Pancreas (tissue), 10 donors: ENCODE measurements around the gene SREBF2. TPM values are rescaled to one million over a fixed set of nuclear protein-coding genes. Genes with fewer than 3 reads are reported as not detected.

Experiments used
- ATAC-seq, 4 donors: fragments of 200-7000 bp; cut with Tn5 transposase; one replicate each; pipeline versions ENCODE4 v1.8.0 to v1.9.1; 2020; ENCODE audit warnings: mild to moderate bottlenecking in 4 of 4, moderate library complexity in 4 of 4
- DNase-seq, 6 donors: peaks; one replicate each; pipeline ENCODE4 v3.0.0-alpha.2; 2020
- FAIRE-seq: peaks from 2 replicates; lab custom pipeline; 2012; peaks lifted over from hg19 to GRCh38; lab: Jason Lieb, UNC
- H3K27ac ChIP-seq, 4 donors: fragments of 200-600 bp; sonication (generic); 1 replicate in 3 of 4; 2 replicates in 1 of 4; pipeline versions ENCODE4 v1.5.0 to v1.8.0; 2020
- H3K27me3 ChIP-seq, 4 donors: fragments of 200-600 bp; one replicate each; pipeline ENCODE4 v1.8.0; 2021
- H3K36me3 ChIP-seq, 3 donors: fragments of 200-600 bp; sonication (generic) in 1 of 3; one replicate each; pipeline versions ENCODE4 v1.5.0 to v1.8.0; 2020 to 2021
- H3K4me1 ChIP-seq, 3 donors: fragments of 200-600 bp; one replicate each; pipeline ENCODE4 v1.8.0; 2021
- H3K4me3 ChIP-seq, 4 donors: fragments of 200-600 bp; sonication (generic) in 2 of 4; one replicate each; pipeline versions ENCODE4 v1.5.0 to v1.8.0; 2020 to 2021
- H3K9me3 ChIP-seq, 4 donors: fragments of 200-600 bp; one replicate each; pipeline ENCODE4 v1.8.0; 2021
- CTCF ChIP-seq, 4 donors: fragments of 200-600 bp; sonication (generic) in 3 of 4; IDR thresholded peaks; one replicate each; pipeline versions ENCODE4 v1.5.0 to v1.8.0; 2021; ENCODE audit warnings: antibody characterized with exemption in 4 of 4
- WGBS, 2 donors: extraction: QIAGEN DNeasy Blood & Tissue Kit; methylation state at CpG; one replicate each; pipeline ENCODE4 v1.1.7; 2013; 5-methylcytosine and 5-hydroxymethylcytosine counted together
- intact Hi-C, 3 donors: fragments of 100-400 bp; cut with DNase I; formaldehyde crosslinking; loops; one replicate each; pipeline versions ENCODE4 v1.11.1 to v1.14.2; 2022
- polyA plus RNA-seq, 2 donors: library from polyadenylated mRNA; stranded (reverse); fragments of 200-250 nt; gene quantifications; one replicate each; pipeline ENCODE4 v1.2.3, GENCODE V29; 2013
- total RNA-seq, 6 donors: library from RNA; stranded (reverse); fragmentation: NEBNext Ultra II Directional in 4 of 6; extraction: Animal tissue kit (Norgen Biotek cat#: 25700) in 4 of 6; gene quantifications; one replicate each; pipeline versions ENCODE4 v1.2.1 to v1.2.4, GENCODE V29; 2021 to 2023
- donor health status: healthy with polysubstance abuse.
- donor health status: DM: no; HTN: no; CAD: no; lungs with moderate emphysema.
- donor health status: DM: no; HTN: no; CAD: no.
- donor health status: control.
- donor health status: control.
- donor health status: Bipolar disorder and iron deficiency.
- donor health status: DM: yes; HTN: yes; CAD: no.
- donor health status: DM: no; HTN: no; CAD: no.
- donor health status: DM: no; HTN: no; CAD: no.
- donor health status: DM: yes; HTN: yes; CAD: no.

Gene SREBF2
- total and polyA plus RNA-seq, 8 donors = 28.2 to 44.8 (median 34.6) TPM

- no peaks in the 10 kb centered on the region for H3K27me3 ChIP-seq
- ATAC-seq = no peak
- H3K27ac ChIP-seq = no peak overlapping the region
- FAIRE-seq = no peak
- no peak for DNase-seq
- no peaks in the 10 kb centered on the region for H3K9me3 ChIP-seq
- TF ChIP-seq CTCF (IDR thresholded peaks at IDR 0.05) = no peak
- 93 to 95% methylated on average over 16 of the region's 16 CpGs for WGBS, 2 donors
- intact Hi-C loops = no loop called here
- H3K36me3 ChIP-seq = peaks cover 17 to 61% (median 38%) of the 10 kb centered on the region in 3 donors
- H3K4me3 ChIP-seq = no peak overlapping the region
- no peaks in the 10 kb centered on the region for H3K4me1 ChIP-seq
These were observed 47.7 kb downstream of the SREBF2 start for GRCh38 chr22:41880653-41881052.

GRCh38 chr22:41883400-41883799 lies 50.5 kb downstream of the SREBF2 start:
- Histone ChIP-seq H3K4me3 (no peak overlapping the region), H3K4me1 (no peaks in the 10 kb centered on the region), H3K27ac (no peak overlapping the region), H3K9me3 (no peaks in the 10 kb centered on the region), H3K36me3 (peaks cover 17 to 71% (median 46%) of the 10 kb centered on the region in 3 donors), H3K27me3 (no peaks in the 10 kb centered on the region)
- FAIRE-seq (no peak), ATAC-seq (no peak), DNase-seq (no peak)
- WGBS, 2 donors = 91 to 94% methylated on average over 2 of the region's 2 CpGs
- intact Hi-C loops = no loop called here
- TF ChIP-seq CTCF (IDR thresholded peaks at IDR 0.05) = no peak

GRCh38 chr22:41885116-41885515 lies 52.2 kb downstream of the SREBF2 start:
- Histone ChIP-seq H3K36me3 (peaks cover 17 to 78% (median 46%) of the 10 kb centered on the region in 3 donors), H3K4me1 (no peaks in the 10 kb centered on the region), H3K27me3 (no peaks in the 10 kb centered on the region), H3K4me3 (no peak overlapping the region), H3K9me3 (no peaks in the 10 kb centered on the region), H3K27ac (no peak overlapping the region)
- WGBS, 2 donors = 95 to 96% methylated on average over 2 of the region's 2 CpGs
- ATAC-seq (no peak), DNase-seq (no peak), FAIRE-seq (no peak)
- TF ChIP-seq CTCF (IDR thresholded peaks at IDR 0.05) = no peak
- intact Hi-C loops = no loop called here

- 87 to 88% methylated on average over 6 of the region's 6 CpGs for WGBS, 2 donors
- no peak for DNase-seq
- no peak for FAIRE-seq
These were observed 52.6 kb downstream of the SREBF2 start for GRCh38 chr22:41885516-41885915.

More at GRCh38 chr22:41885516-41885915, 52.6 kb downstream of the SREBF2 start:
- intact Hi-C loops = no loop called here
- no peaks in the 10 kb centered on the region for H3K9me3 ChIP-seq
- H3K36me3 ChIP-seq = peaks cover 17 to 77% (median 46%) of the 10 kb centered on the region in 3 donors
- H3K27me3 ChIP-seq = no peaks in the 10 kb centered on the region
- H3K4me1 ChIP-seq = no peaks in the 10 kb centered on the region
- no peak overlapping the region for H3K27ac ChIP-seq
- ATAC-seq = peak in 1 of 4 donors; percentile 41
- TF ChIP-seq CTCF (IDR thresholded peaks at IDR 0.05) = no peak
- H3K4me3 ChIP-seq = no peak overlapping the region
